Aorta (tissue), 5 donors: ENCODE results near the gene AGPAT1. TPM values are rescaled to one million over a fixed set of nuclear protein-coding genes. Genes with fewer than 3 reads are reported as not detected.

Experiments used
- ATAC-seq: fragments of 200-7000 bp; cut with Tn5 transposase; one replicate; pipeline ENCODE4 v1.9.1; 2022; ENCODE audit warnings: moderate library complexity; ENCODE audit not compliant: low FRiP score
- DNase-seq, 2 donors: peaks; one replicate each; pipeline ENCODE4 v3.0.0-alpha.2; 2020
- H3K27ac ChIP-seq, 2 donors: one replicate each; pipeline ENCODE4 v1.5.1; 2013; ENCODE audit warnings: low read length in 2 of 2, mild to moderate bottlenecking in 2 of 2, moderate library complexity in 2 of 2, control low read depth in 1 of 2, inconsistent platforms in 1 of 2, low read depth in 1 of 2
- H3K27me3 ChIP-seq, 2 donors: one replicate each; pipeline ENCODE4 v1.6.1; 2013; ENCODE audit warnings: control low read depth in 1 of 2, low read length in 1 of 2, mild to moderate bottlenecking in 1 of 2, moderate library complexity in 1 of 2; ENCODE audit not compliant: insufficient read depth in 2 of 2, control insufficient read depth in 1 of 2
- H3K36me3 ChIP-seq, 2 donors: one replicate each; pipeline ENCODE4 v1.6.1; 2013; ENCODE audit warnings: control low read depth in 1 of 2, low read length in 1 of 2, mild to moderate bottlenecking in 1 of 2; ENCODE audit not compliant: insufficient read depth in 2 of 2, control insufficient read depth in 1 of 2
- H3K4me1 ChIP-seq, 2 donors: one replicate each; pipeline ENCODE4 v1.6.1; 2013; ENCODE audit warnings: low read length in 2 of 2, control low read depth in 1 of 2, mild to moderate bottlenecking in 1 of 2, moderate library complexity in 1 of 2; ENCODE audit not compliant: insufficient read depth in 2 of 2, control insufficient read depth in 1 of 2
- H3K4me3 ChIP-seq, 2 donors: one replicate each; pipeline ENCODE4 v1.5.1; 2013; ENCODE audit warnings: low read length in 2 of 2, control low read depth in 1 of 2, mild to moderate bottlenecking in 1 of 2
- H3K9me3 ChIP-seq: one replicate; pipeline ENCODE4 v1.6.1; 2013; ENCODE audit warnings: mild to moderate bottlenecking, low read length; ENCODE audit not compliant: control insufficient read depth
- WGBS, 2 donors: extraction: QIAGEN DNeasy Blood & Tissue Kit; methylation state at CpG; one replicate each; pipeline ENCODE4 v1.1.7; 2013; 5-methylcytosine and 5-hydroxymethylcytosine counted together
- intact Hi-C, 2 donors: fragments of 100-400 bp; cut with DNase I; formaldehyde crosslinking; loops; one replicate each; pipeline versions ENCODE4 v1.14.2 to v1.15.0; 2022
- polyA plus RNA-seq, 2 donors: library from polyadenylated mRNA; stranded (reverse); fragments of 200-250 nt; gene quantifications; one replicate each; pipeline ENCODE4 v1.2.3, GENCODE V29; 2013
- total RNA-seq, 2 donors: library from RNA; stranded (reverse); fragmentation: NEBNext Ultra II Directional; extraction: Animal tissue kit (Norgen Biotek cat#: 25700); gene quantifications; one replicate each; pipeline ENCODE4 v1.2.1, GENCODE V29; 2021
- donor health status: healthy with polysubstance abuse.
- donor health status: Bipolar disorder and iron deficiency.
- donor health status: DM: no; HTN: no; CAD: no.
- donor health status: DM: no; HTN: no; CAD: no.
- donor health status: DM: yes; HTN: yes; CAD: no.

AGPAT1 gene
- total and polyA plus RNA-seq, 4 donors: 36.2 to 54.8 (median 42.3) TPM

DNA sequence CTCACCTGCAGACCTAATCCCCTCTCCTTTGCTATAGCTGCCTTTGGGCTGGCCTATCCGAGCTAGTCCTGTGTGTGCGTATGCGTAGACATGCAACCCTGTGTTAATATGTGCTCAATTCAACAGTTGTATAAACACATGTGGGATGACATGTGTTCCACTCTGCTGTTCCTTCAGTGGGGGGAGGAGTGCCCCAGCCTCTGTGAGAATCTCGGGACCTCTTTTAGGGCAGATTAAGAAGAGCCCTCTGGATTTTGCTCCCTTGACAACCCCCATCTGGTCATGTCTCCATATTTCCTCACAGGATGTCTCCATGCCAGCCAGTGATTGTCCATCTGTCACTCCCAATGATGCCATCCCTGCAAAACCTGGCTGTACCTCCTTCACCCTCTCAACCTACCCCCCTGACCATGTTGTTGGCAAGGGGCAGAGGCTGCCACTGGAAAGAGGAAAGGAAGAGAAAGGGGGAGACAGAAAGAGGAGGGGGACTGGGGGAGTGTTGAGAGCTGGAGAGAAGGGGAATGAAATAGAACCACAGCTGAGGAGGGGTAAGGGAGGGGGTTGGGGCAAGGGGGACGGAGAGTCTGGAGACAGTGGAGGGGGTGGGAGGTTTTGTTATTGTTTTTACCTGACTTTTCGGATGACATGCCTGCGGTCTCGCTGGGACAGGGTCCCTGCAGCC, 24.6 kb downstream of the AGPAT1 start:
- no peaks in the 10 kb centered on the region for H3K36me3 ChIP-seq
- DNase-seq: peak in 1 of 2 donors; percentile 22
- peak overlapping the region; percentile 61 to 83 for H3K4me3 ChIP-seq
- intact Hi-C loops: no loop called here
- WGBS, 2 donors: 15 to 17% methylated on average over 8 of the region's 8 CpGs
- ATAC-seq: no peak
- no peaks in the 10 kb centered on the region for H3K27me3 ChIP-seq
- H3K9me3 ChIP-seq: no peaks in the 10 kb centered on the region
- peaks cover 0 to 3% of the 10 kb centered on the region in 2 donors for H3K4me1 ChIP-seq
- no peak overlapping the region for H3K27ac ChIP-seq

DNA sequence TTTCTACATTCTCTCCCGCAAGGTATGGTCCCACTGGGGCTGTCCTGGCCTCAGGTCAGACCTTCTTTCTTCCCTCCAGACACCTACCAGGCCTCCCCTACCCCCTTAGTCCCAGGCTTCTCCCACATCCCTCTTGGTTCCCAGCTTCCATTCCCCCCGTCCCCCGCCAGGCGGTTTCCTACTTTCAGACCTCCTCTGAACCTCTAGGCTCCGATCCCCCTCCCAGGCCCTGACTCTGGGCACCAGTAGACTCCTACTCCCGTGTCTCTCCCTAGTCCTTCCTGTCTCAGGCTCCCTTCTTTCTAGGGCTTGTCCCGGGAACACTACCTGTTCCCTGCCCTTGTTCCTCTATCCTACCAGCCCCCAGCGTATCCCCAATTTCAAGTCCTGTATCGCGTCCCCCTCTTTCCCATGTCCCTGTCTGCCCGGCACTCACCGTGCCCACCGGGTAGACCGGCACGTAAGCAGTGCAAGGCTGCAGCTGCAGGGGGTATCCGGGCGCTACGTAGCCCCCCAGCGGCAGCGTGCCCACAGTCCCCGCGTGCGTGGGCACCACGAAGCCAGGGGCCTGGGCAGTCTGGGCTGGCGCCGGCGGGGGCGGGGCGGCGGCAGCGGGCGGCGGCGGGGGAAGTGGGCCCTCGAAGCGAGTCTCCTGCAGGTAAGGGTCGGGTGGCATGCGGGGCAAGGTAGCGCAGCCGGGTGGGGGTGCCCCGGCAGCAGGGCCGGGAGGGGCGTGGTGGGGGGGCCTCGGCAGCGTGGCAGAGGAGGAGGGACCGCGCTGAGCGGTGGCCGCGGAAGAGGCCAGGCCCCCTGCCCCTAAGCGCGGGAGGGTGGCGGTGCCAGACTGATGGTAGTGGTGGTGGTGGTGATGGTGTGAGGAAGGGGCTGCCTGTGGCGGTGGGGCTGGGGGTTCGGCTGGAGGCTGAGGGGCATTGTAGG, 25.7 kb downstream of the AGPAT1 start:
- Histone ChIP-seq H3K36me3 (no peaks in the 10 kb centered on the region), H3K27ac (no peak overlapping the region), H3K4me1 (peaks cover 0 to 3% of the 10 kb centered on the region in 2 donors), H3K4me3 (no peak overlapping the region), H3K9me3 (no peaks in the 10 kb centered on the region), H3K27me3 (no peaks in the 10 kb centered on the region)
- DNase-seq (peak in 1 of 2 donors; percentile 35), ATAC-seq (no peak)
- intact Hi-C loops: no loop called here
- WGBS, 2 donors: 50 to 55% methylated on average over 51 to 55 of the region's 55 CpGs

DNA sequence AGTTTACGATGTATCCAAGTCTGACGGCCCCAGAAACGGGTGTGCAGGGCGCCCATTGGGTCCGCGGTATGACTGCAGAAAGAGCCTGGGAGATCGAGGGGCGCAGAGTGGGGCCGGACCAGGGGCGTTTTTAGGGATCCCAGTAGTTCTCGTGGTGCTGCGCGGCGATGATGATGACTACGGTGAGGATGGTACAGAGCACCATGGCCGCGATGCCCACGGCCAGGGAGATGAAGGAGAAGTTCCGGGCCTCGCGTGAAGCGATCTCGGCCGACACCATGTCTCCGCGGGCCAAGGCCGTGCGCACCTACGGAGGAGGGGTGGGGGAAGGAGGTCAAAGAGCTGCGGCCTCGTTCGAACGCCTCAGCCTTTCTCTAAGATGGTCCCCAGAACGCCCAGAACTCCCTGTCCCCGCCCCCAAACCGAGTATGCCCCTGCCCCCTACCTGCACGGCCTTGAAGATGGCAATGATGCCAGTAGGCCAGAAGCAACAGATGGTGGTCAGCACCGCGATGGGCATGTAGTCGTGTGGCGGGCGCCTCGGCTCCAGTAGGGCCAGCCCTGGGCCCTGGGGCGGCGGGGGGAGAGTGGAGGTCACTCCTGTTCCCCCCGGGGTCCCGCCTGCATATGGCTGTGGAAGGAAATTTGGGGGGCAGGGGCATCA, 26.7 kb downstream of the AGPAT1 start:
- Histone ChIP-seq H3K4me1 (no peaks in the 10 kb centered on the region), H3K9me3 (no peaks in the 10 kb centered on the region), H3K27ac (no peak overlapping the region), H3K27me3 (no peaks in the 10 kb centered on the region), H3K36me3 (no peaks in the 10 kb centered on the region), H3K4me3 (no peak overlapping the region)
- DNase-seq (peak; percentile 33 to 73), ATAC-seq (no peak)
- WGBS, 2 donors: 75 to 80% methylated on average over 47 of the region's 47 CpGs
- intact Hi-C loops: no loop called here

DNA sequence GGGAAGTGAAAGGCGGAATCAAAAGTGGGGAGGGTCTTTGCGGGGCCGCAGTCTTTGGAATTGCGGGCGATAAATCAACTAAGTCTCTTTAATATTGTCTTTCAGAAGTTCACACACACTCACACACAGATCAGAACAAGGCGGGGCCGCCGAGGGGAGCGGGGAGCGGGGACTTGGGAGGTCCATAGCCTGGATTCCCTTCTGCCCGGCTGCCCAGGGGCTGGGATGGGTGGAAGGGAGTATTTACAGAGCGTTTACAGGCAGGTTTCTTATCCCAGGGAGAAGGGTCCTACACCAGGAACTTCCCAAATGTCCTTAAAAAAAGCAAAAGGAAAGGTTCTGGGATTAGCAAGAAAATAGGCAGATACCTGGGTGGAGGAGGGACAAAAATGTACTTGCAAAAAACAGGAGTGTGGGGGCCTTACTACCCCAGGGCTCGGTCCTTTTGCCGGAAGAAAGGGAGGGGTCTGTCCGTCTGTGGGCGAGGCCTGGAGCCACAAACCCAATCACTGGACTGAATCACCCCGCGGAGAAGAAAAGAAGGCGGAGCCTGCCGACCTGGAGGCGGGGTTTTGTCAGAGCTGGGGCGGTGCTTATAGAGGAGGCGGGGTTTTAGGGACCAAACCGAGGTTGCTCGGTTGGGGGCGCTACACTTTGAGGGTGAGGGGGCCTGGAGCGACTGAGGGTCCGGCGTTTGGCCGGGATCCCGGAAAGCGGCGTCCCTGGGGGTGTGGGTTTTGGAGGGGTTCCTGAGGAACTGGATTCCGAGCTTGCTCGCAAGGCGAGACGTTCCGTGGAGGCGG, 27.4 kb downstream of the AGPAT1 start:
- 61 to 63% methylated on average over 38 to 39 of the region's 39 CpGs for WGBS, 2 donors
- no peak overlapping the region for H3K4me3 ChIP-seq
- ATAC-seq: no peak

DNA sequence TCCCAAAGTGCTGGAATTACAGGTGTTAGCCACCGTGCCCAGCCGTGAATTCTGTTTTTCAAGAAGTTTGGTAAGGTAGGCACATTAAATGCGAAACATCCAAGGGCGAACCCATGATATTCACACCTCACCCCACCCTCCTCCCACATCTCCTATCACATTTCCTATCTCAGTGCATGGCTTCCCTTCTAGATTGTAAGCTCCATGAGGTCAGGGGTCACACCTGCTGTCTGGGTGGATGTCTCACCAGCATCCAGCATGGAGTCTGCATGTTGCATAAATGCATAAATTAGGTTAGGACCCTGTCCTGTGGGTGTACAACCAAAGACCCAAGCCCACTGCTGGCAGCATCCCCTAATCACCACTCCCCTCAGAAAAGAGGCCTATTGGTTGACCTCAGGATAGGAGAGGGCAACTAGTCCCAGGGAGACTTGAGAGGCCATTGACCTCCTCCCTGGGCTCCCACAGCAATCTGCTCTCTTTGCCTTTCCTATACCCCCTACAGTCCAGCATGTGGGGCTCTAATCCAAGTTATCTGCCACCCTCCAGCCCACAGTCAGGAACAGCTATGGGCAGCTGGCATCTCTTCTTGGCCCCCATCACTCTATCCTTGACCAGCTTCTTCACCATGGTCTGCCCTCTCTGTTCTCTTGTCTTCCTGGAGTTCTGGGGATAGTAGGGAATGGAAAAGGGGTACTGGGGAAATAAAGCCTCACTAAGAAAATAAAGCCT, 28.3 kb downstream of the AGPAT1 start:
- intact Hi-C loops: no loop called here

More for the DNA sequence above, 27.4 kb downstream of the AGPAT1 start:
- Histone ChIP-seq H3K27ac (no peak overlapping the region), H3K9me3 (no peaks in the 10 kb centered on the region), H3K27me3 (no peaks in the 10 kb centered on the region), H3K36me3 (no peaks in the 10 kb centered on the region), H3K4me1 (no peaks in the 10 kb centered on the region)
- intact Hi-C loops: no loop called here
- peak; percentile 82 to 89 for DNase-seq

DNA sequence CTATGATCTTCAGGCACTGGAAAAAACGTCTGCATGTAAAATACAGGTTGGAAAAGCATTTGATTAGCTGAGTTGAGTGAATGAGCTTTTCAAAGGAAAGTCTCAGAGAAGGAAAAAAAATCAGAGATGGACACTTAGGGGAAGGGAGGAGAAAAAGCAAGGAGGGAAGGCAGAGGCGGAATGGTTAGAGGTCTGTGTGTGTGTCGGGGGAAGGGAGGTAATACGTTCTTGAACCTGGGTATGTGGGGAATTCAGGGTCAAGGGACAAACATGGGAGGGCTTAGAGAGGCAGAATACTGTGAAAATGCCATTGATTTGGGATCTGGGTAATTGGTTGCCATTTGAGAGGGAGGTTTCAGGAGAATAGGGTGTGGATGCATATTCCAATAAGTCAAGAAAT, 29.2 kb downstream of the AGPAT1 start:
- Histone ChIP-seq H3K27ac (no peak overlapping the region), H3K9me3 (no peaks in the 10 kb centered on the region), H3K27me3 (no peaks in the 10 kb centered on the region), H3K4me1 (no peaks in the 10 kb centered on the region), H3K36me3 (no peaks in the 10 kb centered on the region), H3K4me3 (no peak overlapping the region)
- ATAC-seq (no peak), DNase-seq (no peak)
- intact Hi-C loops: no loop called here
- WGBS, 2 donors: 27 to 34% methylated on average over 4 of the region's 4 CpGs

More for the DNA sequence above, 28.3 kb downstream of the AGPAT1 start:
- Histone ChIP-seq H3K9me3 (no peaks in the 10 kb centered on the region), H3K4me1 (no peaks in the 10 kb centered on the region), H3K36me3 (no peaks in the 10 kb centered on the region), H3K27ac (no peak overlapping the region), H3K4me3 (no peak overlapping the region), H3K27me3 (no peaks in the 10 kb centered on the region)
- no peak for ATAC-seq
- WGBS, 2 donors: 90% methylated on average over 4 of the region's 4 CpGs
- DNase-seq: peak; percentile 17 to 27

DNA sequence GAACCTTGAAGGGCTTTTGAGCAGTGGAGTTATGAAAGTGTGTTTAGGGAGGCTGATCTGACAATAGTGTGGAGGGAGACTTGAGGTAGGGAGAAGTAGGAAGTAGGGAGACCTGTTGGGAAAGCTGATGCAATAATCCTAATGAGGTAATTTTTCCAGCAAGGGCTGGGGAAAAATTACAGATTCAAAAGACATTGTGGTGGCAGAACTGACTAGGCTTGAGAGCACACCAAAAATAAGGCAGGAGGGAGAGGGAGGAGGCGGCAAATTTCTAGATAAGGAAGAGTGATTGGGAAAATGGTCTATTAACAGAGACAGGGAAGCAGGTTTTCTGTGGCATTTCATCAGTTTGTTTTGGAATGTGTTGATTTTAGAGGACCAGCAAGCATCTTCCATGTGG, 29.6 kb downstream of the AGPAT1 start:
- ATAC-seq: no peak
- 61% methylated on average over 1 of the region's 1 CpG for WGBS, 2 donors
- Histone ChIP-seq H3K4me3 (no peak overlapping the region), H3K27me3 (no peaks in the 10 kb centered on the region), H3K27ac (no peak overlapping the region), H3K9me3 (no peaks in the 10 kb centered on the region), H3K4me1 (no peaks in the 10 kb centered on the region), H3K36me3 (no peaks in the 10 kb centered on the region)
- DNase-seq: no peak
- intact Hi-C loops: no loop called here
